ENCODE data around the gene OR14I1.
"Not testable (repeated sequence)": the region's sequence is repeated elsewhere in the genome, so short reads cannot be mapped to it uniquely, and the experiment has no call there.

- not testable (repeated sequence) for TF ChIP-seq CTCF (conservative IDR thresholded peaks at IDR 0.05; ENCODE audit: low read length); EZH2phosphoT487 (IDR thresholded peaks at IDR 0.05; ENCODE audit: borderline replicate concordance, low read depth, low read length)
These were observed 47.2 kb downstream of the OR14I1 start, which contains the start of gene OR2T27 for GRCh38 chr1:248655354-248655753.

All from OCI-LY7 (cell line).